K562 (cell line): ENCODE results near the gene HDLBP. TPM values are rescaled to one million over a fixed set of nuclear protein-coding genes. Genes with fewer than 3 reads are reported as not detected.

Experiments
- ATAC-seq: fragments of 200-7000 bp; cut with Tn5 transposase; 3 replicates; pipeline ENCODE4 v1.9.1; 2020; ENCODE audit warnings: moderate library complexity
- BruUV-seq: library from RNA; stranded (reverse); fragments of 400-500 nt; replicated peaks from 2 replicates; lab custom pipeline; 2021; lab: Mats Ljungman, UMichigan
- CTCF ChIA-PET: fragments of 300-600 bp; formaldehyde crosslinking; extraction: SDS; loops from one replicate; lab custom pipeline; 2021; ENCODE audit warnings: low intra/inter-chr PET ratio; lab: Yijun Ruan, JAX
- POLR2A ChIA-PET: fragments of 300-600, 350-650 bp; sonication (Branson Sonifier 250); formaldehyde crosslinking; extraction: SDS; loops from one replicate; lab custom pipeline; 2021; ENCODE audit warnings: antibody characterized with exemption, inconsistent platforms; lab: Yijun Ruan, JAX
- DNase-seq, 4 experiments: peaks; one replicate each; pipeline versions ENCODE4 v3.0.0 to v3.0.0-alpha.2; 2011 to 2018; ENCODE audit warnings: low spot score in 3 of 4, mixed read lengths in 3 of 4; ENCODE audit errors: extremely low read depth in 1 of 4
- FAIRE-seq: peaks from 2 replicates; lab custom pipeline; 2011; peaks lifted over from hg19 to GRCh38; lab: Jason Lieb, UNC
- H2AFZ ChIP-seq: 2 replicates; pipeline ENCODE4 v1.6.0; 2011; ENCODE audit warnings: low read depth, low read length, control low read depth, inconsistent platforms
- H3K27ac ChIP-seq: fragments of 200-600 bp; 3 replicates; pipeline ENCODE4 v1.8.0; 2011; ENCODE audit warnings: low read depth, mild to moderate bottlenecking, control low read depth, inconsistent platforms, low read length, moderate library complexity, mixed read lengths; ENCODE audit errors: extremely low read depth
- H3K27me3 ChIP-seq, 2 experiments: fragments of 300-600 bp in 1 of 2; 2 replicates in 1 of 2; 3 replicates in 1 of 2; pipeline versions ENCODE4 v1.6.0 to v1.8.0; 2011; ENCODE audit warnings: inconsistent platforms in 2 of 2, low read length in 2 of 2, mild to moderate bottlenecking in 1 of 2, mixed read lengths in 1 of 2, moderate library complexity in 1 of 2; ENCODE audit not compliant: control insufficient read depth in 2 of 2, insufficient read depth in 2 of 2
- H3K36me3 ChIP-seq: fragments of 300-600 bp; 3 replicates; pipeline ENCODE4 v1.8.0; 2011; ENCODE audit warnings: mild to moderate bottlenecking, low read length, inconsistent platforms; ENCODE audit not compliant: control insufficient read depth, insufficient read depth
- H3K4me1 ChIP-seq, 2 experiments: fragments of 200-600 bp in 1 of 2; replicated peaks in 1 of 2; 2 replicates in 1 of 2; 3 replicates in 1 of 2; pipeline versions ENCODE4 v1.5.1 to v1.8.0; 2011; ENCODE audit warnings: inconsistent platforms in 2 of 2, low read length in 2 of 2, mild to moderate bottlenecking in 1 of 2, mixed read lengths in 1 of 2, moderate library complexity in 1 of 2; ENCODE audit not compliant: control insufficient read depth in 2 of 2, insufficient read depth in 2 of 2
- H3K4me2 ChIP-seq: 2 replicates; pipeline ENCODE4 v1.6.1; 2011; ENCODE audit warnings: low read length, control low read depth, inconsistent platforms, mixed read lengths; ENCODE audit not compliant: insufficient read depth
- H3K4me3 ChIP-seq: fragments of 200-600 bp; sonication (generic), shearing (Covaris generic); 2 replicates; pipeline ENCODE4 v1.5.1; 2016; ENCODE audit warnings: control low read depth, inconsistent platforms
- H3K79me2 ChIP-seq: fragments of 200-600 bp; 3 replicates; pipeline ENCODE4 v1.8.0; 2011; ENCODE audit warnings: low read length, inconsistent platforms; ENCODE audit not compliant: control insufficient read depth, insufficient read depth
- H3K9ac ChIP-seq, 2 experiments: 2 replicates each; pipeline versions ENCODE4 v1.6.0 to v1.6.1; 2011; ENCODE audit warnings: low read depth in 2 of 2, low read length in 2 of 2, control low read depth in 1 of 2, inconsistent platforms in 1 of 2, mild to moderate bottlenecking in 1 of 2, mixed read lengths in 1 of 2; ENCODE audit not compliant: insufficient read depth in 1 of 2
- H3K9me1 ChIP-seq: one replicate; pipeline ENCODE4 v1.6.0; 2011; ENCODE audit warnings: inconsistent platforms, mild to moderate bottlenecking, low read length, moderate library complexity; ENCODE audit not compliant: control insufficient read depth, insufficient read depth
- H3K9me3 ChIP-seq: replicated peaks from 2 replicates; pipeline ENCODE4 v1.5.1; 2011; ENCODE audit warnings: low read depth, low read length, inconsistent platforms; ENCODE audit not compliant: control insufficient read depth, insufficient read depth
- H4K20me1 ChIP-seq: replicated peaks from 2 replicates; pipeline ENCODE4 v1.6.1; 2011; ENCODE audit warnings: low read length, inconsistent platforms, mixed read lengths; ENCODE audit not compliant: control insufficient read depth, insufficient read depth
- ETS2 ChIP-seq: IDR thresholded peaks from 2 replicates; pipeline ENCODE4 v1.6.1; 2016; ENCODE audit warnings: borderline replicate concordance, missing genetic modification characterization, mild to moderate bottlenecking, moderate library complexity, missing compliant biosample characterization; ENCODE audit not compliant: poor library complexity, severe bottlenecking
- STAT5B ChIP-seq: fragments of 250-450 bp; sonication (Bioruptor Pico); IDR thresholded peaks from 2 replicates; pipeline ENCODE4 v1.8.0; 2021; ENCODE audit warnings: mild to moderate bottlenecking, inconsistent platforms
- TRIM28 ChIP-seq: fragments of 450-650 bp; IDR thresholded peaks from 2 replicates; pipeline ENCODE4 v1.6.1; 2017
- XRCC4 ChIP-seq: IDR thresholded peaks from one replicate; pipeline ENCODE4 v1.6.1; 2011; ENCODE audit not compliant: insufficient read depth, insufficient read length; ENCODE audit errors: extremely low read depth
- ZFPM2 ChIP-seq: fragments of 250-450 bp; sonication (Bioruptor Pico); IDR thresholded peaks from 2 replicates; pipeline ENCODE4 v1.5.1; 2022; ENCODE audit warnings: mild to moderate bottlenecking
- ZNF121 ChIP-seq: sonication (generic); formaldehyde crosslinking; conservative IDR thresholded peaks from 2 replicates; pipeline ENCODE4 v1.8.0; 2022; ENCODE audit warnings: missing genetic modification reagents
- WGBS: fragments of 100-300 bp; shearing (Covaris generic); methylation state at CpG from one replicate; pipeline ENCODE4 v1.1.6; 2016; ENCODE audit warnings: low coverage, mixed read lengths; ENCODE audit not compliant: insufficient coverage; ENCODE audit errors: missing lambda C conversion rate; 5-methylcytosine and 5-hydroxymethylcytosine counted together
- in situ Hi-C: fragments of 300-500 bp; cut with MboI; formaldehyde crosslinking; loops from 4 replicates; pipeline ENCODE4 v1.15.0; 2018; ENCODE audit warnings: inconsistent platforms, mixed read lengths
- intact Hi-C: fragments of 100-400 bp; cut with micrococcal nuclease; formaldehyde crosslinking; loops from 2 replicates; pipeline ENCODE4 v1.14.2; 2022
- polyA plus RNA-seq, 8 experiments: library from polyadenylated mRNA; depleted of rRNA in 4 of 8; stranded (reverse) in 5 of 8; unstranded in 3 of 8; fragments of >200 nt; fragmentation: Nextera tagmentation in 2 of 8; fragmentation: Illumina TruSeq in 1 of 8; extraction: Ambion mirVana in 2 of 8; extraction: Trizol in 1 of 8; gene quantifications; 2 replicates each; pipeline versions ENCODE4 v1.2.1 to v1.2.3, GENCODE V29; 2011 to 2014; ENCODE audit warnings: inconsistent platforms in 1 of 8, missing spikeins in 1 of 8
- total RNA-seq, 7 experiments: library from RNA; depleted of rRNA in 6 of 7; stranded (reverse); fragments of >200 nt in 6 of 7; fragmentation: Illumina TruSeq in 2 of 7; extraction: Trizol in 2 of 7; gene quantifications; 2 replicates each; pipeline versions ENCODE4 v1.2.1 to v1.2.3, GENCODE V29; 2011 to 2021; ENCODE audit warnings: low replicate concordance in 1 of 7
- TF ChIP-seq, protein P1 (sequence below): IDR thresholded peaks from 2 replicates; pipeline ENCODE4 v1.6.1; 2014; ENCODE audit warnings: antibody characterized with exemption
- TF ChIP-seq, protein P2 (sequence below): sonication (generic); formaldehyde crosslinking; IDR thresholded peaks from 2 replicates; pipeline ENCODE4 v1.8.1; 2023; ENCODE audit warnings: mild to moderate bottlenecking, missing genetic modification reagents
- TF ChIP-seq, protein P3 (sequence below): fragments of 450-650 bp; formaldehyde crosslinking; IDR thresholded peaks from 2 replicates; pipeline ENCODE4 v1.4.0; 2020; ENCODE audit warnings: mild to moderate bottlenecking, moderate library complexity
- TF ChIP-seq, protein P4 (sequence below): fragments of 450-650 bp; IDR thresholded peaks from 2 replicates; pipeline ENCODE4 v1.7.1; 2018; ENCODE audit warnings: mild to moderate bottlenecking, low read depth; ENCODE audit not compliant: partially characterized antibody
- TF ChIP-seq, protein P5 (sequence below), 3 experiments: fragments of 200-800 bp in 1 of 3; fragments of 250-450 bp in 1 of 3; fragments of 450-650 bp in 1 of 3; sonication (Bioruptor Pico) in 1 of 3; sonication (Bioruptor generic) in 1 of 3; formaldehyde crosslinking in 1 of 3; IDR thresholded peaks; 2 replicates each; pipeline versions ENCODE4 v1.6.1 to v1.8.0; 2016 to 2022; ENCODE audit warnings: mild to moderate bottlenecking in 2 of 3, missing genetic modification characterization in 2 of 3, missing compliant biosample characterization in 1 of 3, moderate library complexity in 1 of 3

HDLBP gene
- total and polyA plus RNA-seq, 9 of the 15 experiments (the other 6 are each of a cell fraction or from before 2014, with no cell fraction given): 24.4 to 378 (median 146) TPM

DNA sequence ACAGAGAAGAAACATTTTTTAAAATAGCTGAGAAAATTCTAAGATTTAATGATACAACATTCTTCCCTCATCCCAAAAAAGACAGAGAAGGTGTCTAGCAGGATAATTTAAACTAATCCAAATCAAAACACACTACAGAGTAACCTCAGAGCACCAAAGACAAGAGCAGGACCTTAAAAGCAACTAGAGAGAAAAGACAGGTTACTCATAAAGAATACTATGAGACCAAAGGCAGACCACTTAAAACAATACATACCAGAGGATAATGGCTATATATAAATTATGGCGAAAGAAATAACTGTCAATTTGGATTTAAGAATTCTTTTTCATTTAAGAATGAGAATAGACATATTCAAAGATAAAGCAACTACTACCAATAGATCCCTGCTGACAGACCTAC is 40.0 kb downstream of the HDLBP start:
- H3K9me1 ChIP-seq: no peaks in the 10 kb centered on the region
- ChIA-PET POLR2A (interaction anchor here (0.6 kb wide), 1 partner anchor 199 kb away, joined by 3 read pairs; no protein-coding TSS in a partner anchor), CTCF (no interaction called here)
- no peaks in the 10 kb centered on the region for H3K27me3 ChIP-seq
- 0 out of 3 replicates have a peak, but pooled peaks cover 13% of the 10 kb centered on the region for H3K36me3 ChIP-seq
- H3K79me2 ChIP-seq: peaks cover 95% of the 10 kb centered on the region
- BruUV-seq: no TSS peak
- FAIRE-seq (no peak), DNase-seq (no peak), ATAC-seq (no peak)
- no peak overlapping the region for H3K4me2 ChIP-seq
- intact Hi-C loops: loop anchor here (5.0 kb wide), 1 partner anchor 42 kb away; the partner anchor contains the start of genes HDLBP and SEPTIN2
- no peak overlapping the region for H3K27ac ChIP-seq
- H4K20me1 ChIP-seq: peaks cover 7% of the 10 kb centered on the region; the same call in 1 of the 2 replicates
- no peak overlapping the region for H3K4me3 ChIP-seq
- in situ Hi-C loops: no loop called here
- H3K4me1 ChIP-seq: peaks cover 11 to 21% of the 10 kb centered on the region in 2 experiments; a peak in 4 of 5 replicates
- no peak overlapping the region for H2AFZ ChIP-seq
- no peak overlapping the region for H3K9ac ChIP-seq
- H3K9me3 ChIP-seq: no peaks in the 10 kb centered on the region
- 100% methylated on average over 1 of the region's 1 CpG for WGBS
- no peak for TF ChIP-seq STAT5B (CRISPR knock-in tag)
- TF ChIP-seq, protein P1, sequence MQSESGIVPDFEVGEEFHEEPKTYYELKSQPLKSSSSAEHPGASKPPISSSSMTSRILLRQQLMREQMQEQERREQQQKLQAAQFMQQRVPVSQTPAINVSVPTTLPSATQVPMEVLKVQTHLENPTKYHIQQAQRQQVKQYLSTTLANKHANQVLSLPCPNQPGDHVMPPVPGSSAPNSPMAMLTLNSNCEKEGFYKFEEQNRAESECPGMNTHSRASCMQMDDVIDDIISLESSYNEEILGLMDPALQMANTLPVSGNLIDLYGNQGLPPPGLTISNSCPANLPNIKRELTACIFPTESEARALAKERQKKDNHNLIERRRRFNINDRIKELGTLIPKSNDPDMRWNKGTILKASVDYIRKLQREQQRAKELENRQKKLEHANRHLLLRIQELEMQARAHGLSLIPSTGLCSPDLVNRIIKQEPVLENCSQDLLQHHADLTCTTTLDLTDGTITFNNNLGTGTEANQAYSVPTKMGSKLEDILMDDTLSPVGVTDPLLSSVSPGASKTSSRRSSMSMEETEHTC: no peak
- peak; percentile 77; the same call in 1 of the 2 replicates for TF ChIP-seq TRIM28
- TF ChIP-seq ZFPM2: no peak
- TF ChIP-seq, protein P2, sequence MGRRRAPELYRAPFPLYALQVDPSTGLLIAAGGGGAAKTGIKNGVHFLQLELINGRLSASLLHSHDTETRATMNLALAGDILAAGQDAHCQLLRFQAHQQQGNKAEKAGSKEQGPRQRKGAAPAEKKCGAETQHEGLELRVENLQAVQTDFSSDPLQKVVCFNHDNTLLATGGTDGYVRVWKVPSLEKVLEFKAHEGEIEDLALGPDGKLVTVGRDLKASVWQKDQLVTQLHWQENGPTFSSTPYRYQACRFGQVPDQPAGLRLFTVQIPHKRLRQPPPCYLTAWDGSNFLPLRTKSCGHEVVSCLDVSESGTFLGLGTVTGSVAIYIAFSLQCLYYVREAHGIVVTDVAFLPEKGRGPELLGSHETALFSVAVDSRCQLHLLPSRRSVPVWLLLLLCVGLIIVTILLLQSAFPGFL (CRISPR knock-in tag): no peak
- TF ChIP-seq, protein P3, sequence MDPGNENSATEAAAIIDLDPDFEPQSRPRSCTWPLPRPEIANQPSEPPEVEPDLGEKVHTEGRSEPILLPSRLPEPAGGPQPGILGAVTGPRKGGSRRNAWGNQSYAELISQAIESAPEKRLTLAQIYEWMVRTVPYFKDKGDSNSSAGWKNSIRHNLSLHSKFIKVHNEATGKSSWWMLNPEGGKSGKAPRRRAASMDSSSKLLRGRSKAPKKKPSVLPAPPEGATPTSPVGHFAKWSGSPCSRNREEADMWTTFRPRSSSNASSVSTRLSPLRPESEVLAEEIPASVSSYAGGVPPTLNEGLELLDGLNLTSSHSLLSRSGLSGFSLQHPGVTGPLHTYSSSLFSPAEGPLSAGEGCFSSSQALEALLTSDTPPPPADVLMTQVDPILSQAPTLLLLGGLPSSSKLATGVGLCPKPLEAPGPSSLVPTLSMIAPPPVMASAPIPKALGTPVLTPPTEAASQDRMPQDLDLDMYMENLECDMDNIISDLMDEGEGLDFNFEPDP: no peak
- TF ChIP-seq ETS2 (tag): no peak
- no peak for TF ChIP-seq XRCC4
- no peak for TF ChIP-seq ZNF121 (CRISPR knock-in tag)
- TF ChIP-seq, protein P4, sequence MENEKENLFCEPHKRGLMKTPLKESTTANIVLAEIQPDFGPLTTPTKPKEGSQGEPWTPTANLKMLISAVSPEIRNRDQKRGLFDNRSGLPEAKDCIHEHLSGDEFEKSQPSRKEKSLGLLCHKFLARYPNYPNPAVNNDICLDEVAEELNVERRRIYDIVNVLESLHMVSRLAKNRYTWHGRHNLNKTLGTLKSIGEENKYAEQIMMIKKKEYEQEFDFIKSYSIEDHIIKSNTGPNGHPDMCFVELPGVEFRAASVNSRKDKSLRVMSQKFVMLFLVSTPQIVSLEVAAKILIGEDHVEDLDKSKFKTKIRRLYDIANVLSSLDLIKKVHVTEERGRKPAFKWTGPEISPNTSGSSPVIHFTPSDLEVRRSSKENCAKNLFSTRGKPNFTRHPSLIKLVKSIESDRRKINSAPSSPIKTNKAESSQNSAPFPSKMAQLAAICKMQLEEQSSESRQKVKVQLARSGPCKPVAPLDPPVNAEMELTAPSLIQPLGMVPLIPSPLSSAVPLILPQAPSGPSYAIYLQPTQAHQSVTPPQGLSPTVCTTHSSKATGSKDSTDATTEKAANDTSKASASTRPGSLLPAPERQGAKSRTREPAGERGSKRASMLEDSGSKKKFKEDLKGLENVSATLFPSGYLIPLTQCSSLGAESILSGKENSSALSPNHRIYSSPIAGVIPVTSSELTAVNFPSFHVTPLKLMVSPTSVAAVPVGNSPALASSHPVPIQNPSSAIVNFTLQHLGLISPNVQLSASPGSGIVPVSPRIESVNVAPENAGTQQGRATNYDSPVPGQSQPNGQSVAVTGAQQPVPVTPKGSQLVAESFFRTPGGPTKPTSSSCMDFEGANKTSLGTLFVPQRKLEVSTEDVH: no peak
- TF ChIP-seq, protein P5, sequence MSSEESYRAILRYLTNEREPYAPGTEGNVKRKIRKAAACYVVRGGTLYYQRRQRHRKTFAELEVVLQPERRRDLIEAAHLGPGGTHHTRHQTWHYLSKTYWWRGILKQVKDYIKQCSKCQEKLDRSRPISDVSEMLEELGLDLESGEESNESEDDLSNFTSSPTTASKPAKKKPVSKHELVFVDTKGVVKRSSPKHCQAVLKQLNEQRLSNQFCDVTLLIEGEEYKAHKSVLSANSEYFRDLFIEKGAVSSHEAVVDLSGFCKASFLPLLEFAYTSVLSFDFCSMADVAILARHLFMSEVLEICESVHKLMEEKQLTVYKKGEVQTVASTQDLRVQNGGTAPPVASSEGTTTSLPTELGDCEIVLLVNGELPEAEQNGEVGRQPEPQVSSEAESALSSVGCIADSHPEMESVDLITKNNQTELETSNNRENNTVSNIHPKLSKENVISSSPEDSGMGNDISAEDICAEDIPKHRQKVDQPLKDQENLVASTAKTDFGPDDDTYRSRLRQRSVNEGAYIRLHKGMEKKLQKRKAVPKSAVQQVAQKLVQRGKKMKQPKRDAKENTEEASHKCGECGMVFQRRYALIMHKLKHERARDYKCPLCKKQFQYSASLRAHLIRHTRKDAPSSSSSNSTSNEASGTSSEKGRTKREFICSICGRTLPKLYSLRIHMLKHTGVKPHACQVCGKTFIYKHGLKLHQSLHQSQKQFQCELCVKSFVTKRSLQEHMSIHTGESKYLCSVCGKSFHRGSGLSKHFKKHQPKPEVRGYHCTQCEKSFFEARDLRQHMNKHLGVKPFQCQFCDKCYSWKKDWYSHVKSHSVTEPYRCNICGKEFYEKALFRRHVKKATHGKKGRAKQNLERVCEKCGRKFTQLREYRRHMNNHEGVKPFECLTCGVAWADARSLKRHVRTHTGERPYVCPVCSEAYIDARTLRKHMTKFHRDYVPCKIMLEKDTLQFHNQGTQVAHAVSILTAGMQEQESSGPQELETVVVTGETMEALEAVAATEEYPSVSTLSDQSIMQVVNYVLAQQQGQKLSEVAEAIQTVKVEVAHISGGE (CRISPR knock-in tag; IDR thresholded peaks at IDR 0.05): no peak
